HT1080 (cell line): ENCODE measurements around the gene ZNF678. TPM values are rescaled to one million over a fixed set of nuclear protein-coding genes. Genes with fewer than 3 reads are reported as not detected.
"Not testable (repeated sequence)": the region's sequence is repeated elsewhere in the genome, so short reads cannot be mapped to it uniquely, and the experiment has no call there.

Source experiments
- DNase-seq: peaks from one replicate; pipeline ENCODE4 v3.0.0-alpha.2; 2015; ENCODE audit warnings: low read depth
- total RNA-seq: library from RNA; depleted of rRNA; stranded (reverse); fragments of >200 nt; shearing (Covaris generic); gene quantifications from 2 replicates; pipeline ENCODE4 v1.2.3, GENCODE V29; 2014

The ZNF678 gene
- total RNA-seq, 1 experiment from 2014 or later, result 5.7 TPM

GRCh38 chr1:227549892-227550291, 13.5 kb upstream of the ZNF678 start:
- DNase-seq, result no peak

GRCh38 chr1:227551881-227552280, 11.5 kb upstream of the ZNF678 start:
- DNase-seq, result not testable (repeated sequence)

- no peak for DNase-seq
These were observed 7.1 kb upstream of the ZNF678 start for GRCh38 chr1:227556288-227556687.

GRCh38 chr1:227557962-227558725, 5.2 kb upstream of the ZNF678 start:
- no peak for DNase-seq

GRCh38 chr1:227558732-227559262, 4.6 kb upstream of the ZNF678 start:
- no peak for DNase-seq

GRCh38 chr1:227559499-227559898, 3.9 kb upstream of the ZNF678 start:
- DNase-seq, result no peak

- DNase-seq, result no peak
These were observed 3.4 kb upstream of the ZNF678 start for GRCh38 chr1:227559926-227560325.

GRCh38 chr1:227560393-227561173, 2.8 kb upstream of the ZNF678 start:
- DNase-seq, result no peak

GRCh38 chr1:227561241-227561907, 2.0 kb upstream of the ZNF678 start:
- no peak for DNase-seq

GRCh38 chr1:227562037-227562436, 1.3 kb upstream of the ZNF678 start:
- DNase-seq, result no peak

GRCh38 chr1:227562933-227563323, 428 bp upstream of the ZNF678 start:
- DNase-seq, result no peak

GRCh38 chr1:227567256-227567655, 3.9 kb downstream of the ZNF678 start:
- no peak for DNase-seq

GRCh38 chr1:227568593-227568992, 5.2 kb downstream of the ZNF678 start:
- no peak for DNase-seq

- DNase-seq, result no peak
These were observed 9.4 kb downstream of the ZNF678 start for GRCh38 chr1:227572752-227573151.

GRCh38 chr1:227574926-227575325, 11.6 kb downstream of the ZNF678 start:
- no peak for DNase-seq

GRCh38 chr1:227576189-227576588, 12.8 kb downstream of the ZNF678 start:
- no peak for DNase-seq

- no peak for DNase-seq
These were observed 14.1 kb downstream of the ZNF678 start for GRCh38 chr1:227577500-227577899.

- DNase-seq, result no peak
These were observed 20.0 kb downstream of the ZNF678 start for GRCh38 chr1:227583354-227583753.

- no peak for DNase-seq
These were observed 23.4 kb downstream of the ZNF678 start for GRCh38 chr1:227586733-227587132.

- DNase-seq, result no peak
These were observed 24.6 kb downstream of the ZNF678 start for GRCh38 chr1:227587968-227588367.

GRCh38 chr1:227588769-227589168, 25.4 kb downstream of the ZNF678 start:
- DNase-seq, result not testable (repeated sequence)

GRCh38 chr1:227589777-227590176, 26.4 kb downstream of the ZNF678 start:
- not testable (repeated sequence) for DNase-seq
